Stimulated activated CD8-positive, alpha-beta memory T cell treated with anti-CD3 and anti-CD28 coated beads, Interleukin-4, amount 100 ng/mL, for 4 hours (primary cell): ENCODE measurements around the gene SLC7A10.

Source experiments
- DNase-seq, 2 donors: peaks; one replicate each; pipeline ENCODE4 v3.0.0-alpha.2; 2020; ENCODE audit warnings: low read depth in 2 of 2, low spot score in 1 of 2

Gene SLC7A10

GRCh38 chr19:33225458-33225926 is at the start of gene SLC7A10:
Gene SLC7A10, minus strand, starts transcription at chr19:33225850. Its CDS starts 147 bp downstream, at chr19:33225703.
- no peak for DNase-seq

- no peak for DNase-seq
These were observed 49.3 kb upstream of the SLC7A10 start for GRCh38 chr19:33274663-33275558.

DNA sequence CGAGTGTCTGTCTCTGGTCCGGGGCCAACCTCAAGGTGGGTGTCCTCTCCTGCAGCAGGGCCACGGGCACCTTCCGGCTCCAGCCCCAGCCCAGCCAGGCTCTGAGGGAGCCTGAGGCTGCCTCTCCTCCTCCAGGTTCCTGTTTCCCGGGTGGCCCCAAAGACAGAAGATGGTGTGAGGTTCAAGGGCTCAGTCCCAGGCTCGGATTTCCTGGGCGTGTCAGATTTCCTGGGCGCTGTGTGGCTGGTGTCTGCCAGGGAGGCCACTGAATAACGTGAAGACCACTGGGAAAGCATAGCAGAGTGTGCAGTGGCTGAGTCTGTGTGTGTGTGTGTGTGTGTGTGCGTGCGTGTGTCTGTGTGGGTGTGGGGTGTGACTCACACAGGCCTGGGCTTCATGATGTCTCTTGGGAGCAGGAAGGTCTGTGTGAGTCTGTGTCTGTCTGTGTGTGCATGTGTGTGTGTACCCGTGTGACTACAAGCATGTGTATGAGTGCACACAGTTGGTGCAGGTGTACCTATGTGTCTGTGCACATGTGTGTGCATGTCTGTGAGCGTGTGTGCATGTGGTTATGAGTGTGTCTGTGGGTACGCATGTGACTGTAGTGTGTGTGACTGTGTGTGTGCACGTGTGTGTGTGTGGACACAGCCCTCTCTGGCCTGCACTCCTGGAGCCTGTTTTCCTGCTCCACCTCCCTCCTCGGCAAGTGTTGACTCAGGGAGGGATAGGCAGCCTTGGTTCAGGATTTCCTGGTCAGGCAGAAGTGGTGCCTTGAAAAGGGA is 48.4 kb upstream of the SLC7A10 start:
- DNase-seq: peak in 1 of 2 donors; percentile 15

DNA sequence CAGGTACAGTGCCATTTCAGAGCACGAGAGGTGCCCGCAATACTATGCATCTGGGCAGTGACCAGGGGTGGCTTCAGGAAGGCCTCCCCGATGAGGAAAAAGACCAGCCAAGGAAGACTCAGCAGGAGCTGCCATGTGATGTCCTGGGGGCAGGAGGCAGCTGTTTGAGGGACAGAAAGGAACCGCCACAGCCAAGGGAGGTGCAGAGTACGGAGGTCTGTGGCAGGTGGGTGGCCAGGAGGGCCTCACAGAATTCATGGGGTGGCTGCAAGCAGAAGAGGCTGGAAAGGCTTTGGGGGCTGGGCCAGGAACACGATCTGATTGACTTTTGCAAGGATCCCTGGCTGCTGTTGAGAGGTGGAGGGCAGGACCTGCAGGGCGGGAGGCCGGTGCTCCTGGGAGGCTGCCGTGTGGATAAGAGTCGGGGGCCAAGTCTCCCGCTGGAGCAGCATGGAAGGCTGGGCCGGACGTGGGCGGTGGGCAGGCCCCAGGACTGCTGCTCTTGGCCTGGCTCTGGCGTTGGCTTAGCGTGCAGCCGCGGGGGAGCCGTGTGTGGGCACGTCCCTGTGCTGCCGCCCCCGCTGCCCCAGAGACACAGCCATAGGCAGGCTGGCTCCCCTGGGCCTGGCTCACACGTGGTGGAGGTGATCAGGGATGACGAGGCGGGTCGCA is 47.6 kb upstream of the SLC7A10 start:
- DNase-seq: no peak

GRCh38 chr19:33271246-33272021 is 45.8 kb upstream of the SLC7A10 start:
- no peak for DNase-seq

DNA sequence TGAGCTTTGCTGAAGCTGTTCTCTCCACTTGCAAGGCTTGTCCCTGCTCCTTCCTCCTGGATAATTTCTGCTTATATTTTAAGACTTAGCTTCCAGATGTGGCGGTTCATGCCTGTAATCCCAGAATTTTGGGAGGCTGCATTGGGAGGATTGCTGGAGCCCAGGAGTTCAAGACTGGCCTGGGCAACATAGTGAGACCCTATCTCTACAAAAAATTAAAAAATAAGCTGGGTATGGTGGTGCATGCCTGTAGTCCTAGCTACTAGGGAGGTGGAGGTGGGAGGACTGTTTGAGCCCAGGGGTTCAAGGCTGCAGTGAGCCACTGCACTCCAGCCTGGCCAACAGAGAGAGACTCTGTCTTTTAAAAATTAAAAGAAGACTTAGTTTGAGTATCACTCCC is 45.1 kb upstream of the SLC7A10 start:
- no peak for DNase-seq

GRCh38 chr19:33269016-33269415 is 43.4 kb upstream of the SLC7A10 start:
- no peak for DNase-seq

- no peak for DNase-seq
These were observed 42.7 kb upstream of the SLC7A10 start for GRCh38 chr19:33268162-33268991.

DNA sequence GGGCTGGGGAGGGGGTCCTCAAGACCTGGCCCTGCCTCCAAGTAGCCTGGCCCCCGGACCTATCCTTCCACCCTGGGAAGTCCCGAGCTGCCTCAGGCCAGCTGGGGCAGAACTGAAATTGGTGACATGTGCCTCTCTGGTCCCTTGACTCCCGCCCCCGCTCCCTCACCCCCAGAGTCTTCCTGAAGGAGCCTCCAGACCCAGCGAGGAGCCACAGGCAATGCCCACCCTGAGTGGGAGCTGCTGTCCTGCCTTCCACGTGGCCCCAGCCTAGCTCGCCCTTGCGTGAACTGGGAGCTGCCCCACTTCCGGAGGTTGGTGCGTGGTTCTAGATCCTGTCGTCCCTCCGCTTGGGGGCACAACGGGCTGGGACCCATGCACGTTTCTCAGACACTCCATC is 42.1 kb upstream of the SLC7A10 start:
- DNase-seq: no peak

DNA sequence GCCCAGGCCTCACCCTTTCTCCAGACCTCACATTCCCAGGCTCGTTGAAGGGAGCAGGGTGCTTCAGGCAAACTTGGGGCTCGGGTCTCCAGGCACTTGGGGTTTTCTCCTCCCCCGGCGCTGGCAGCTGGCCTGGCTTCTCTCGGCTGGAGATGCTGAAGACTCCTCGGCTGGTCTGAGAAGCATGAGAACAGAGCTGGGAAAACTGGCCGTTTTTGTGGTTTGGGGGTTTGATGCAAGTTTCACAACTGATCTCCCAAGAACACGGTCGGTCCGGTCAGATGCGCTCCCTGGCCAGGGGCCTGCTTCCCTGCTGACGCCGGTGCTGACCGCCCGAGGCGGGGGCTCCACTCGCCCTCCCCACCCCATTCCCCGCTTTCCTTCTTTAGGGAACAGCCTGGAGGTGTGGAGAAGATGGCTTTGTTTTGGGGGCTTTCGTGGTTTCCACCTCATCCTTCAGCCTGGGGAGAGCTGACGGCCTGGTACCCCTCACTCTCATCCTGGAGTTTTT is 41.4 kb upstream of the SLC7A10 start:
- DNase-seq: no peak

GRCh38 chr19:33264881-33265445 is 39.3 kb upstream of the SLC7A10 start:
- DNase-seq: no peak

DNA sequence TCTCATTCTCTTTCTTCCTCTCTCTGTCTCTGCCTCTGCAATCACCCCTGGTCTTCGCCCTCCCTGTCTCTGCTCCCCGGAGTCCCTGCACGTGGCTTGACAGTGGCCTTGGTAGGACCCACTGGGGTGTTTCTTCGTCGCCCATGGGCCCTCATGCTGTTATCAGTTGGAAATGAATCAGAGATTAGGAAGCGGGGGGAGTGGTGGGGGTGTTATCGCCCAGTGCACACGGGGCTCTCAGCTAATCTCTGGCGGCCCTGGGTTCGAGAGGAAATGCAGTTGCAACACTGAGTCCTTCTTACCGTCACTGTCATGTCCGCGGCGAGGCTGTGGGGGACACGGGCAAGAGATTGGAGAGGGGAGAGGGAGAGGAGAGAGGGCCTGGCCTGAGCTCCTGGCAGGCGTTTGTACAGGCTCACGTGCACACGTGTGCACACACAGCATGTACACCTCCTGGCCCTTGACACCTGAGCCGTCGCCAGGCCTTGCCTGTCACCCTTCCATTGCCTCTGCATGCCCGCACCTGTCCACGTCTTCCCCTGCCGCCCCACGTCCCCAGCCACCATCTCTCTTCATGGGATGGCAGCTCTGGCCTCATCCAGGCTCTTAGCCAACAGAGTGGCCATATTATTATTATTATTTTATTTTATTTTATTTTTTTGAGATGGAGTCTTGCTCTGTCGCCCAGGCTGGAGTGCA is 37.8 kb upstream of the SLC7A10 start:
- DNase-seq: no peak

- DNase-seq: no peak
These were observed 36.0 kb upstream of the SLC7A10 start for GRCh38 chr19:33261511-33262189.

DNA sequence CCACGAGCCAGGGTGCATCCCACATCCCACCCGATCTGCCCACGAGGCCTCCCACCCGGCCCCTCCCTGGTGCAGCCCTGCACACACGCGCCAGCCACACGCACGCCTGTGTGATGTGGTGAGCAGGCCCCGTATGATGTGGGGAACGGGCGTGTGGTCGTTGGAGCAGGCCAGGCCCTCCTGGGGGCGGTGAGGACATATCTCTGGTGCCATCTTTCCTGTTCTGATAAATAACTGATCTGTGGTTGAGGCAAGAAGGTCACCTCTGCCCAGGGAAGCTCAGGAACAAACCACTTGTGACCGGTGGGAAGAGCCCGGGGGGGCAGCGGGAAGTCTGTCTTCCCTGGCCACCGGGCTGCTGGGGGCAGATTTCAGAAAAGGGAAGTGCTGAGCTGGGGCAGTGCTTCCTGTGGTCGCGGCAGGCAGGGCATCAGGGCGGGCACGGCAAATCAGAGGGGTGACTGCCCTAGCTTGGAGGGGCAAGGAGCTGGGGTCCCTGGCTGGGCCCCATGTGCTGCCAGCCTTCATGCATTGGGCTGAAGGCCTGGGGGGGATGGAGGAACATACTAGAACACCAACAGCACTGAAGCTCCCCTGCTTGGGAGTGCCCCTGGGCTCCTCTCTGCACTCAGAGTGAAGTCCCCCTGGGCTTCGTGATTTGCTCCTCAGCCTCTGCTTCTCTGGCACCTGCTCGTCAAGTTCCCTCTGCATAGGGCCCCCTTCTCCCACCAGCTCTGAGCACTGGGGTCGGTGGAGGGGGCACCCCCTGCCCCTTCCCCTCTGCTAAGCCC is 35.2 kb upstream of the SLC7A10 start:
- DNase-seq: no peak

DNA sequence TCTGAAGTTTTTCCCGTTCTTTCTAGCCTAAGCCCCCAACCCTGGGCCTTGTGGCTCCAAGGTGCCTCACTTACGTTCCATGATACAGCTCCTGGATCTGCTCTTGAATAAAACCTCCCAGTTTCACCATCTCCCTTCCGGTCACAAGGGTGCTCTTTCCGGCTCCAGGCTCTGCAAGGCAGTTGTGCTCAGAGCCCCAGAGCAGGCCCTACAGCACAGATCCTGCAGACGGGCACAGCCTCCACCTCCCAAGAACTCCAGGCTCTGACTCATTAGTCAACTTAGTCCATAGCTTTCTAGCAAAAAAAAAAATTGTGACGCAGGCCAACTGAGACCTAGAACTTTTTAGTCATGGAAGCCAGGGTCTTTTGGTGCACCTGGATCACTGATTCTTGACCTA is 33.9 kb upstream of the SLC7A10 start:
- no peak for DNase-seq

DNA sequence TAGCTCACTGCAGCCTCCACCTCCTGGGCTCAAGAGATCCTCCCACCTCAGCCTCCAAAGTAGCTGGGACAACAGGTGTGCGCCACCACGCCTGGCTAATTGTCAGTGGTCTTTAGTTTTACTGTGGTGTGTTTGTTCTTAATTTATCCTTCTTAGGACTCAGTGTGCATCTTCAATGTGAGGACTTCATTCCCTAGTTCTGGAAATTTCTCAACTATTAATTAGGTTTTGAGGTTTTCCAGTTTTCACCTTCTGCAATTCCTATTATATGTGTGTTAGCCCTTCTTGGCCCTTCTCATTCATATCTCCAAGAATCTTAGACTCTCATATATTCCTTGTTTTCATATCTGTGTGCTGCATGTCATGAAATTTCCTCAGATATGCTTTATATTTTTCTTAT is 32.2 kb upstream of the SLC7A10 start:
- DNase-seq: no peak

GRCh38 chr19:33256261-33256660 is 30.6 kb upstream of the SLC7A10 start:
- no peak for DNase-seq
